H1 (cell line): ENCODE results near the gene IFT43. TPM values are rescaled to one million over a fixed set of nuclear protein-coding genes. Genes with fewer than 3 reads are reported as not detected.

Experiments used
- CTCF ChIP-seq, 3 experiments: IDR thresholded peaks; 1 replicate in 2 of 3; 2 replicates in 1 of 3; pipeline versions ENCODE4 v1.5.1 to v1.6.1; 2011; ENCODE audit warnings: low read length in 3 of 3, mild to moderate bottlenecking in 3 of 3, inconsistent platforms in 2 of 3, low read depth in 1 of 3, moderate library complexity in 1 of 3; ENCODE audit not compliant: insufficient read depth in 1 of 3; ENCODE audit errors: control extremely low read depth in 1 of 3
- JUND ChIP-seq: IDR thresholded peaks from 2 replicates; pipeline ENCODE4 v1.6.1; 2011; ENCODE audit warnings: mild to moderate bottlenecking, improper control_type of control experiment, low read length
- SRF ChIP-seq: IDR thresholded peaks from 2 replicates; pipeline ENCODE4 v1.6.1; 2011; ENCODE audit warnings: mild to moderate bottlenecking, low read depth, low read length, moderate library complexity
- polyA plus RNA-seq, 7 experiments: library from polyadenylated mRNA; depleted of rRNA in 3 of 7; stranded (reverse) in 5 of 7; unstranded in 2 of 7; fragments of >200 nt in 5 of 7; fragments of 200-250 nt in 2 of 7; gene quantifications; 1 replicate in 5 of 7; 2 replicates in 1 of 7; 4 replicates in 1 of 7; pipeline versions ENCODE4 v1.2.1 to v1.2.3, GENCODE V29; 2011 to 2013; ENCODE audit warnings: missing spikeins in 2 of 7, mixed read lengths in 2 of 7
- total RNA-seq: library from RNA; stranded (reverse); fragmentation: NEBNext Ultra II Directional; extraction: Animal tissue kit (Norgen Biotek cat#: 25700); gene quantifications from 2 replicates; pipeline ENCODE4 v1.2.1, GENCODE V29; 2021

IFT43 gene
- total and polyA plus RNA-seq, 2 of the 8 experiments (the other 6 are each of a cell fraction or from before 2014, with no cell fraction given), result 17.0 to 20.8 TPM

- TF ChIP-seq CTCF (IDR thresholded peaks at IDR 0.05; ENCODE audit: control extremely low read depth in 1 of 3, insufficient read depth in 1 of 3, low read depth in 1 of 3, low read length in 3 of 3) (no peak), JUND (no peak), SRF (no peak)
- TF ChIP-seq, all 59 proteins: peak for 0
Measured at GRCh38 chr14:75941030-75941429, 44.5 kb upstream of the IFT43 start (continued).
